Measurements from ENCODE around the gene UGT1A1.

GRCh38 chr2:233769260-233769659 is 9.2 kb downstream of the UGT1A1 start:
- TF ChIP-seq POLR2A (IDR thresholded peaks at IDR 0.05), result no peak
- TF ChIP-seq CTCF (IDR thresholded peaks at IDR 0.05), result no peak

Measured in transverse colon (tissue), 3 donors.